ENCODE measurements around the gene TFB2M.

The TFB2M gene

GRCh38 chr1:246537887-246538286, 28.2 kb downstream of the TFB2M start:
- H3K9me3 ChIP-seq (replicated peaks; ENCODE audit: insufficient read depth, low read length) = no peaks in the 10 kb centered on the region
- no peaks in the 10 kb centered on the region for H4K20me1 ChIP-seq (ENCODE audit: insufficient read depth, low read length)
- no peak for TF ChIP-seq CTCF (IDR thresholded peaks at IDR 0.05; ENCODE audit: low read length)
- TF ChIP-seq EZH2 (optimal IDR thresholded peaks at IDR 0.05; ENCODE audit: low read depth, low read length) = no peak
- TF ChIP-seq EZH2phosphoT487 (IDR thresholded peaks at IDR 0.05; ENCODE audit: low read length) = no peak
- H3K9me2 ChIP-seq (replicated peaks; ENCODE audit: insufficient read depth, low read length) = no peaks in the 10 kb centered on the region
- H3K9ac ChIP-seq (ENCODE audit: low read length) = no peak overlapping the region
- no peak for DNase-seq
- no peak overlapping the region for H3K27ac ChIP-seq (ENCODE audit: low read length)
- no peaks in the 10 kb centered on the region for H3K27me3 ChIP-seq (replicated peaks; ENCODE audit: insufficient read depth, low read length)
- H2AFZ ChIP-seq (ENCODE audit: low read length) = no peak overlapping the region
- H3K79me2 ChIP-seq (ENCODE audit: low read length) = no peaks in the 10 kb centered on the region
- no peaks in the 10 kb centered on the region for H3F3A ChIP-seq (ENCODE audit: insufficient read depth, low read length)
- no peaks in the 10 kb centered on the region; the same call in 1 of the 2 replicates for H3K36me3 ChIP-seq (replicated peaks; ENCODE audit: insufficient read depth, low read length)
- no peak overlapping the region for H3K4me2 ChIP-seq (ENCODE audit: low read depth, low read length)
- no peak overlapping the region for H3K4me3 ChIP-seq (ENCODE audit: low read length)
- no peaks in the 10 kb centered on the region for H3K4me1 ChIP-seq (ENCODE audit: low read length)

GRCh38 chr1:246537441-246537840, 28.6 kb downstream of the TFB2M start:
- H3K9me2 ChIP-seq (replicated peaks; ENCODE audit: insufficient read depth, low read length) = no peaks in the 10 kb centered on the region
- no peaks in the 10 kb centered on the region for H3K9me3 ChIP-seq (replicated peaks; ENCODE audit: insufficient read depth, low read length)
- DNase-seq = no peak
- TF ChIP-seq CTCF (IDR thresholded peaks at IDR 0.05; ENCODE audit: low read length) (no peak), EZH2 (optimal IDR thresholded peaks at IDR 0.05; ENCODE audit: low read depth, low read length) (no peak), EZH2phosphoT487 (IDR thresholded peaks at IDR 0.05; ENCODE audit: low read length) (no peak)
- H3K4me2 ChIP-seq (ENCODE audit: low read depth, low read length) = no peak overlapping the region
- H3K36me3 ChIP-seq (replicated peaks; ENCODE audit: insufficient read depth, low read length) = no peaks in the 10 kb centered on the region; the same call in 1 of the 2 replicates
- no peaks in the 10 kb centered on the region for H3K27me3 ChIP-seq (replicated peaks; ENCODE audit: insufficient read depth, low read length)
- H2AFZ ChIP-seq (ENCODE audit: low read length) = no peak overlapping the region
- H3K27ac ChIP-seq (ENCODE audit: low read length) = no peak overlapping the region
- no peaks in the 10 kb centered on the region for H3K4me1 ChIP-seq (ENCODE audit: low read length)
- no peak overlapping the region for H3K9ac ChIP-seq (ENCODE audit: low read length)
- H4K20me1 ChIP-seq (ENCODE audit: insufficient read depth, low read length) = no peaks in the 10 kb centered on the region
- no peaks in the 10 kb centered on the region for H3K79me2 ChIP-seq (ENCODE audit: low read length)
- no peak overlapping the region for H3K4me3 ChIP-seq (ENCODE audit: low read length)
- no peaks in the 10 kb centered on the region for H3F3A ChIP-seq (ENCODE audit: insufficient read depth, low read length)

- Histone ChIP-seq H3K9me3 (replicated peaks; ENCODE audit: insufficient read depth, low read length) (no peaks in the 10 kb centered on the region), H3K4me1 (ENCODE audit: low read length) (no peaks in the 10 kb centered on the region), H2AFZ (ENCODE audit: low read length) (no peak overlapping the region), H3K4me3 (ENCODE audit: low read length) (no peak overlapping the region), H3K79me2 (ENCODE audit: low read length) (no peaks in the 10 kb centered on the region), H3K9me2 (replicated peaks; ENCODE audit: insufficient read depth, low read length) (no peaks in the 10 kb centered on the region), H3F3A (ENCODE audit: insufficient read depth, low read length) (no peaks in the 10 kb centered on the region), H3K27me3 (replicated peaks; ENCODE audit: insufficient read depth, low read length) (no peaks in the 10 kb centered on the region), H3K9ac (ENCODE audit: low read length) (no peak overlapping the region), H3K36me3 (replicated peaks; ENCODE audit: insufficient read depth, low read length) (no peaks in the 10 kb centered on the region), H4K20me1 (ENCODE audit: insufficient read depth, low read length) (no peaks in the 10 kb centered on the region), H3K27ac (ENCODE audit: low read length) (no peak overlapping the region), H3K4me2 (ENCODE audit: low read depth, low read length) (no peak overlapping the region)
- no peak for DNase-seq
- TF ChIP-seq EZH2phosphoT487 (IDR thresholded peaks at IDR 0.05; ENCODE audit: low read length) = no peak
- no peak for TF ChIP-seq EZH2 (optimal IDR thresholded peaks at IDR 0.05; ENCODE audit: low read depth, low read length)
- TF ChIP-seq CTCF (IDR thresholded peaks at IDR 0.05; ENCODE audit: low read length) = no peak
Observed at GRCh38 chr1:246534114-246534513, 31.9 kb downstream of the TFB2M start.
